Caki2 (cell line): ENCODE data around the gene BZW2. TPM values are rescaled to one million over a fixed set of nuclear protein-coding genes. Genes with fewer than 3 reads are reported as not detected.

Experiments used
- total RNA-seq: library from RNA; depleted of rRNA; stranded (reverse); fragments of >200 nt; shearing (Covaris generic); gene quantifications from 2 replicates; pipeline ENCODE4 v1.2.3, GENCODE V29; 2014; ENCODE audit warnings: low replicate concordance; rRNA removed

Gene BZW2
- total RNA-seq, 1 experiment from 2014 or later: 69.3 TPM

Other genes with a start within 250 kb of the BZW2 start
- gene CRPPA, start 224.6 kb upstream of the BZW2 start, total RNA-seq: 1.2 and 2.0 TPM in 2 replicates
- gene SOSTDC1, start 180.4 kb upstream of the BZW2 start, total RNA-seq: 0.26 TPM in 1 of 2 replicates, not detected in the other
- gene LRRC72, start 119.4 kb upstream of the BZW2 start, total RNA-seq: not detected in 2 replicates
- gene ANKMY2, start 427 bp upstream of the BZW2 start, total RNA-seq: 35.9 and 41.3 TPM in 2 replicates
- 47.5 and 57.1 TPM in 2 replicates for gene TSPAN13, start 107.6 kb downstream of the BZW2 start, total RNA-seq
- 3.5 and 10.0 TPM in 2 replicates for gene AGR2, start 158.8 kb downstream of the BZW2 start, total RNA-seq
- not detected in 2 replicates for gene AGR3, start 235.8 kb downstream of the BZW2 start, total RNA-seq